Measurements from ENCODE around the gene TCEANC.

GRCh38 chrX:13638826-13639225, 14.1 kb upstream of the TCEANC start:
- no peak for TF ChIP-seq POLR2A (IDR thresholded peaks at IDR 0.05; ENCODE audit: low read depth, low read length)
- TF ChIP-seq CHD1 (IDR thresholded peaks at IDR 0.05; ENCODE audit: low read depth, low read length), result no peak
- TF ChIP-seq, protein P1, sequence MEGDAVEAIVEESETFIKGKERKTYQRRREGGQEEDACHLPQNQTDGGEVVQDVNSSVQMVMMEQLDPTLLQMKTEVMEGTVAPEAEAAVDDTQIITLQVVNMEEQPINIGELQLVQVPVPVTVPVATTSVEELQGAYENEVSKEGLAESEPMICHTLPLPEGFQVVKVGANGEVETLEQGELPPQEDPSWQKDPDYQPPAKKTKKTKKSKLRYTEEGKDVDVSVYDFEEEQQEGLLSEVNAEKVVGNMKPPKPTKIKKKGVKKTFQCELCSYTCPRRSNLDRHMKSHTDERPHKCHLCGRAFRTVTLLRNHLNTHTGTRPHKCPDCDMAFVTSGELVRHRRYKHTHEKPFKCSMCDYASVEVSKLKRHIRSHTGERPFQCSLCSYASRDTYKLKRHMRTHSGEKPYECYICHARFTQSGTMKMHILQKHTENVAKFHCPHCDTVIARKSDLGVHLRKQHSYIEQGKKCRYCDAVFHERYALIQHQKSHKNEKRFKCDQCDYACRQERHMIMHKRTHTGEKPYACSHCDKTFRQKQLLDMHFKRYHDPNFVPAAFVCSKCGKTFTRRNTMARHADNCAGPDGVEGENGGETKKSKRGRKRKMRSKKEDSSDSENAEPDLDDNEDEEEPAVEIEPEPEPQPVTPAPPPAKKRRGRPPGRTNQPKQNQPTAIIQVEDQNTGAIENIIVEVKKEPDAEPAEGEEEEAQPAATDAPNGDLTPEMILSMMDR (conservative IDR thresholded peaks at IDR 0.05; ENCODE audit: low read depth, low read length), result no peak
- no peak for TF ChIP-seq CEBPB (IDR thresholded peaks at IDR 0.05; ENCODE audit: low read depth, low read length)
- TF ChIP-seq BHLHE40 (IDR thresholded peaks at IDR 0.05; ENCODE audit: low read depth, low read length), result no peak
- TF ChIP-seq FOS (IDR thresholded peaks at IDR 0.05; ENCODE audit: low read depth, low read length), result no peak
- TF ChIP-seq ELK1 (IDR thresholded peaks at IDR 0.05; ENCODE audit: borderline replicate concordance, low read depth, low read length), result no peak
- TF ChIP-seq RFX5 (IDR thresholded peaks at IDR 0.05; ENCODE audit: low read depth, low read length), result no peak
- TF ChIP-seq RCOR1 (IDR thresholded peaks at IDR 0.05; ENCODE audit: insufficient replicate concordance, low read length), result no peak
- TF ChIP-seq, protein P2, sequence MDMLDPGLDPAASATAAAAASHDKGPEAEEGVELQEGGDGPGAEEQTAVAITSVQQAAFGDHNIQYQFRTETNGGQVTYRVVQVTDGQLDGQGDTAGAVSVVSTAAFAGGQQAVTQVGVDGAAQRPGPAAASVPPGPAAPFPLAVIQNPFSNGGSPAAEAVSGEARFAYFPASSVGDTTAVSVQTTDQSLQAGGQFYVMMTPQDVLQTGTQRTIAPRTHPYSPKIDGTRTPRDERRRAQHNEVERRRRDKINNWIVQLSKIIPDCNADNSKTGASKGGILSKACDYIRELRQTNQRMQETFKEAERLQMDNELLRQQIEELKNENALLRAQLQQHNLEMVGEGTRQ (IDR thresholded peaks at IDR 0.05; ENCODE audit: low read depth, low read length), result no peak
